NCI-H1092 (cell line): Measurements from ENCODE around the gene SOWAHC.
"Not testable (repeated sequence)": the region's sequence is repeated elsewhere in the genome, so short reads cannot be mapped to it uniquely, and the experiment has no call there.

Experiments used
- DNase-seq: peaks from one replicate; lab custom pipeline; 2025; lab: John Stamatoyannopoulos, UW

Gene SOWAHC

GRCh38 chr2:109615637-109616144 lies 1.5 kb downstream of the SOWAHC start:
- DNase-seq, result no peak

- no peak for DNase-seq
Observed at GRCh38 chr2:109616184-109616583, 2.0 kb downstream of the SOWAHC start.

- DNase-seq, result no peak
Observed at GRCh38 chr2:109619032-109619615, 5.0 kb downstream of the SOWAHC start.

GRCh38 chr2:109623297-109623696 lies 9.1 kb downstream of the SOWAHC start:
- DNase-seq, result no peak

DNA sequence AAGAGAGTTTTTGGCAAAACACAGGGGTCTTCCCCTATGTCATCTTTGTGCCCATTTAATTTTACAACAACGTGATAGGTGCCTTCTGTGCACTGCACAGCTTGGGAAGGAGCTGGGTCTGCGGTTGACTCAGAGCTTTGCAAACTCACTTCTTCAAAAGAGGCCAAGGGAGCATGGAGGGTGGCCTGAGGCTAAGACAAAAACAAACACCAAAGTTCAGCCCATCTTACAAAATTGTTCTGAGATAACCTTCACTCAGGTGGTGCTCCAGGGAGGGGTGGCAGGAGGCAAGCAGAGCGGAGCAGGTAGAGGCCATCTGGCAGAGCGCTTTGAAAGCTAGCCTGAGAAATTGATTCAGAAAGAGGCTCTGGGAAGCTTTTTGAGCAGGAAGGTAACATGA lies 9.8 kb downstream of the SOWAHC start:
- DNase-seq, result no peak

DNA sequence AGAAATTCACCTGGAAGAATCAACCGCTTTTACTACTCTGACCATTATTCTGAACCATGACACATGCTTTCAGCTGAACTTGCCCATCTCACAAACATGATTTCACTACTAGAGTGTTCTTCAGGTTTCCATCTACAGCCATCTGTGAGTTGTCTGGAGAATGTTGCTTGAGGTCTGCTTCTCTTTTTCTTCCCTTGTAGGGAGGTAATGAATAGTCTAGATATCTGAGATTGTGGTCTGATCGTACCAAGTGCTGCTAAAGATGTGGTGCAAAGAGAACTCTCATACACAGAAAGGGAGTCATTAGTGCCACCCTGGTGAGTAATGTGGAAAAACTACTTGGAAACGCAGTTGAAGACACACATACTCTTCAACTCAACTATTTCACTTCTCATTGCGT lies 10.2 kb downstream of the SOWAHC start:
- no peak for DNase-seq

DNA sequence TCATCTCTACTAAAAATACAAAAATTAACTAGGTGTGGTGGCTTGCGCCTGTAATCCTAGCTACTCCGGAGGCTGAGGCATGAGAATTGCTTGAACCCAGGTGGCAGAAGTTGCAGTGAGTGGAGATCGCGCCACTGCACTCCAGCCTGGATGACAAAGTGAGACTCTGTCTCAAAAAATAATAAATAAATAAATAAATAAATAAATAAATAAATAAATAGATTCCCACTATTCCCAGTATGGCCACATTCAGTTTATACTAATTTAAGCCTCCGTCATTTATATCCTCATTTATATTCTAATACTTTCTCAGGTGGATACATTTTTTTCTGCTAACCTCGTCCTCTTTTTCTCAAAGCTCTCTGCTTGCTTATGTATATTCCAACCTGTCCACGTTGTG lies 14.2 kb downstream of the SOWAHC start:
- not testable (repeated sequence) for DNase-seq

GRCh38 chr2:109629867-109630266 lies 15.7 kb downstream of the SOWAHC start:
- no peak for DNase-seq

DNA sequence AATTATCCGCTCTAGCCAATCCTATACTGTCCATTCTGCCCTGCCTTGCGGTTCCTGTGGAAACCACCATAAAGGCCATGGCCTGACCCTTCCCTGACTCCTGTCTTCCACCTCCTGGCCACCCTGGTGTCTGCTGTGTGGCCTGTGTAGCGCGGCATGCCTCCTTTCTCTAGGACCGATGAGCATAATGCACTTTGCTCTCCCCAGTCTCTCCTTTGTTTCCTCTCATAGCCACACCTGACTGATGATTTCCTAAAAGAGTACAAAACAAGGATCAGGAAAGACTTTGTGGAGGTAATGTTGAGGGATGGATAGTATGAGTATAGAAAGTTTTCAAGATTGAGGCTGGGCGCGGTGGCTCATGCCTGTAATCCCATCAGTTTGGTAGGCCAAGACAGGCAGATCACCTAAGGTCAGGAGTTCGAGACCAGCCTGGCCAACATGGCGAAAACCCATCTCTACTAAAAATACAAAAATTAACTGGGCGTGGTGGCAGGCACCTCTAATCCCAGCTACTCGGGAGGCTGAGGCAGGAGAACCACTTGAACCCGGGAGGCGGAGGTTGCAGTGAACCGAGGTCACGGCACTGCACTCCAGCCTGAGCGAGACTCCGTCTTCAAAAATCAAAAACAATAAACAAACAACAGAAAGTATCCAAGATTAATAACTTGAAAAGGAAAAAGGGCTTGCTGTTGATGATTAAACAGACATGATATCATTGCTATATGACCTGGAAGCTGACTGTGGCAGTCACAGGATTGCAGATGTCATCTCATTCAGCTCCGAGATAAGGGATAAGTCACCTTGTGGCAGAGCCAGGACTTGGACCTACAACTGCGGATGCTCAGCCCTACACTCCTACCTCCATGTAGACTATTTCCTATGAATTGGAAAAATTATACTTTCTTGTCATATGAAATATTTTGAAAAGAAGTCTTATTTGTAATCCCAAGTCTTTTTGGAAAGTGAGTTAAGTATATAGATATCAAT lies 16.6 kb downstream of the SOWAHC start:
- DNase-seq, result no peak

GRCh38 chr2:109631741-109632140 lies 17.6 kb downstream of the SOWAHC start:
- DNase-seq, result no peak

DNA sequence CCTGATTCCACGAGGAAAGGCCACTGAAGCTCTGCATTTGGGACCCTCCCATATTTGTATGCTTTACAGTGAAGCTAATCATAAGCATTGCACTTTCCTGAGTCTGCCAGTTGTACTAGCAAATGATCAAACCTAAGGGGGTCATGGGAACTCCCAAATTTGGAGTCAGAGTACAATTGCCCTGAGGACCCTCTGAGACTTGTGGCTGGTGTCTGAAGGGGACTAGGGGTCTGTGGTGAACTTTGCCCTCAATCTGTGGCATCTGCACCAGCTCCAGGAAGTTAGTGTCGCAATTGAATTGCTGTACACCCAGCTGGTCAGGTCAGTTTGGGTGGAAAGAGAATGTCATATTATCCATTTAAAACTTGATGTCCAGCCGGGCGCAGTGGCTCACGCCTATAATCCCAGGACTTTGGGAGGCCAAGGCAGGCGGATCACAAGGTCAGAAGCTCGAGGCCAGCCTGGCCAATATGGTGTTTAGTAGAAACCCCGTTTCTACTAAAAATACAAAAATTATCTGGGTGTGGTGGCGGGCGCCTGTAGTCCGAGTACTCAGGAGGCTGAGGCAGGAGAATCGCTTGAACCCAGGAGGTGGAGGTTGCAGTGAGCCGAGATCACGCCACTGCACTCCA lies 18.1 kb downstream of the SOWAHC start:
- no peak for DNase-seq

GRCh38 chr2:109633284-109633961 lies 19.3 kb downstream of the SOWAHC start:
- DNase-seq, result no peak

DNA sequence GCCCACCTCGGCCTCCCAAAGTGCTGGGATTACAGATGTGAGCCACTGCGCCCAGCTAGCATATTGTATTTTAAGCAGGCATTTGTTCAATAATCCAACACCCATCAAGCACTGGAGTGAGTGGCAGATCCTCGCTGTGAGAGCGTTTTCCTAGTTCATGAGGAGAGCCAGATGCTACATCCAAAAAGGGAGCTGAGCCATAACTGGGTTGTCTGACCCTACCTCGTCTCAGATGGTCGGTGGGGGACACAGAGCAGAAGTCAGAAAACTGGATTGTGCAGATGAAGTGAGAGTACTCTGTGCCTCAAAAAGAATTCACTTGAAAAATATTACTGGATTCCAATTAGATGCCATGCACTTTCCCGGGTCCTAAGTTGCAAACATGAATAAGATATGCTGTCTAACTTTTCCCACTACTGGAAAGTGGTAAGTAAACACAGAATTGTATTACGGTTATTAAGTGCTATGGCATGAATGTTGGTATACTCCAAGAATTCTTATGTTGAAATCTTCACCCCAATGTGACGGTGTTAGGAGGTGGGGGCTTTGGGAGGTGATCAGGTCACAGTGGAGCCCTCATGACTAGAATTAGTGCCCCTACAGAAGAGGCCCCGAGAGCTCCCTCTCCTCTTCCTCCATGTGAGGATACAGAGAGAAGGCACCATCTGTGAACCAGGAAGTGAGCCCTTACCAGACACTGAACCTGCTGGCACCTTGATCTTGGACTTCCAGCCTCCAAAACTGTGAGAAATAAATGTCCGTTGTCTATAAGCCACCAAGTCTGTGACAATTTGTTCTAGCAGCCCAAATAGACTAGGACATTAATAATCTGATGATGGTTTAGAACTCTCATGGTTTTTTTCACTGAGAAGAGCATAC lies 21.5 kb downstream of the SOWAHC start:
- DNase-seq, result no peak

DNA sequence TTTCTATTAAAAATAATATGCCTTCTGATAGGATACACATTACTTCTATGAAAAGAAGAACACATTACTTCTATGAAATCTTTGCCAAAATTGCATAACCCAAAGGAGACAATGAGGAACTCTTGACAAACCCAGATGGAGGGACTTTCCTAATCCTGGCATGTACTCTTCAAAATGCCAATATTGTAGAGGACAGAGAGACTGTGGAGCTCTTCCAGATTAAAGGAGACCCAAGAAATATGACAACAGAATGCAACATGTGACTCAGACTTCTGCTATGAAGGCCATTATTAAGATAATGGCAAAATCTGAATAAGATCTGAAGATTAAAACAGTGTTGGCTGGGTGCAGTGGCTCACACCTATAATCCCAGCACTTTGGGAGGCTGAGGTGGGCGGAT lies 22.2 kb downstream of the SOWAHC start:
- no peak for DNase-seq

DNA sequence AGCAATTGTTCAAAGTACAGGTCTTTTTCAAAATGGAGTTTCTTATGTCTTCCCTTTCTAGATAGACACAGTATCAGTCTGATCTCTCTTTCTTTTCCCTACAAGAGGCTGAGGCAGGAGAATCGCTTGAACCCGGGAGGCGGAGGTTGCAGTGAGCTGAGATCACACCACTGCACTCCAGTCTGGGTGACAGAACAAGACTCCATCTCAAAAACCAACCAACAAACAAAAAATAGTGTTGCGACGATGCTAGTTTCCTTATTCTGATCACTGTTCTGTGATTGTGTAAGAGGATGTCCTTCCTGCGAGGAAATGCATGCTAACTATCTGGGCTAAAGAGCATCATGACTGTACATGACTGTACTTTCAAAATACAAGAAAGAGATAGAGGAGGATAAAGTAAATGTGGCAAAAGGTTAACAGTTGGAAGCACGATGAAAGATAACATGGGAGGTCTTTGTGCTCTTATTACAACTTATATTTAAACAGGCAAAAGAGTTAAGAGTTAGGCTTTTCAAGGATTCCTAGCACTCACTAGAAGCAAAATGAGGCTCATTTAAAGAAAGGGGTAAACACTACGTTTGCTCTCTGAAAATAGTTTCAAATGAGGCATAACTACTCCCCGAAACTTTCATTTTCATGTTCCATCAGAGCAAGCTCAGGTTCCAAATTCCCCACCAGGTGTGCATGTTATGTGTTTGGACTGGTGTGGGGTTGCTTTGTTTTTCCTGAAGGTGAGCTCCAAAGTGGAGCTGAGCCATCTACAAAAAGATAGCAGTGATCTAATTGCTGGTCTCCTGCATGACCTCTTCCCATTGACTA lies 23.8 kb downstream of the SOWAHC start:
- DNase-seq, result no peak

GRCh38 chr2:109638795-109639194 lies 24.6 kb downstream of the SOWAHC start:
- DNase-seq, result peak; percentile 44

GRCh38 chr2:109640000-109640399 lies 25.8 kb downstream of the SOWAHC start:
- DNase-seq, result not testable (repeated sequence)

- DNase-seq, result peak; percentile 5
Observed at GRCh38 chr2:109644571-109645275, 30.6 kb downstream of the SOWAHC start.

GRCh38 chr2:109645412-109646184 lies 31.4 kb downstream of the SOWAHC start:
- DNase-seq, result no peak
